ENCODE results near the gene TRNAU1AP.

- no peak for TF ChIP-seq CTCF (IDR thresholded peaks at IDR 0.05)
- TF ChIP-seq POLR2AphosphoS5 (IDR thresholded peaks at IDR 0.05): no peak
- no peak for TF ChIP-seq POLR2A (IDR thresholded peaks at IDR 0.05; ENCODE audit: low read depth)
Measured at GRCh38 chr1:28507247-28507645, 45.6 kb upstream of the TRNAU1AP start.
